Mesodermal cell (in vitro differentiated cells): ENCODE data around the gene C12orf42.

Experiments
- H3K27ac ChIP-seq: 2 replicates; pipeline ENCODE4 v1.7.0; 2013; ENCODE audit warnings: mild to moderate bottlenecking, low read depth, low read length, moderate library complexity; ENCODE audit not compliant: severe bottlenecking
- H3K36me3 ChIP-seq: 2 replicates; pipeline ENCODE4 v1.7.1; 2013; ENCODE audit warnings: mild to moderate bottlenecking, low read length, moderate library complexity; ENCODE audit not compliant: control insufficient read depth, insufficient read depth
- H3K4me1 ChIP-seq: one replicate; pipeline ENCODE4 v1.7.1; 2013; ENCODE audit warnings: mild to moderate bottlenecking, low read length; ENCODE audit not compliant: insufficient read depth, control insufficient read depth, poor library complexity, severe bottlenecking
- H3K4me3 ChIP-seq: 2 replicates; pipeline ENCODE4 v1.7.0; 2013; ENCODE audit warnings: low read length, control low read depth, mild to moderate bottlenecking; ENCODE audit not compliant: insufficient read depth, poor library complexity, severe bottlenecking; ENCODE audit errors: extremely low read depth
- H3K9me3 ChIP-seq: 2 replicates; pipeline ENCODE4 v1.7.1; 2013; ENCODE audit warnings: mild to moderate bottlenecking, low read length, moderate library complexity; ENCODE audit not compliant: control insufficient read depth
- WGBS, 2 experiments: methylation state at CpG; one replicate each; pipeline ENCODE4 v1.1.5; 2013; ENCODE audit warnings: missing lambda C conversion rate in 2 of 2; ENCODE audit not compliant: insufficient coverage in 2 of 2; 5-methylcytosine and 5-hydroxymethylcytosine counted together

The C12orf42 gene

DNA sequence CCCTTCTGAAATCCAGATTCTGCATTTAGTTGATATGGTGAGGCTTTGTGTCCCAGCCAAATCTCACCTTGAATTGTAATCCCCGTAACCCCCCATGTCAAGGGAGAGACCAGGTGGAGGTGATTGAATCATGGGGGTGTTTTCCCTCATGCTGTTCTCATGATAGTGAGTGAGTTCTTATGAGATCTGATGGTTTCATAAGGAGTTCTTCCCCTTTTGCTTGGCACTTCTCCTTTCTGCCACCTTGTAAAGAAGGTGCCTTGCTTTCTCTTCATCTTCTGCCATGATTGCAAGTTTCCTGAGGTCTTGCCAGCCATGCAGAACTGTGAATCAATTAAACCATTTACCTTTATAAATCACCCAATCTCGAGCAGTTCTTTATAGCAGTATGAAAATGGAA is 23.1 kb upstream of the C12orf42 start:
- no peaks in the 10 kb centered on the region for H3K9me3 ChIP-seq
- H3K36me3 ChIP-seq, result no peaks in the 10 kb centered on the region
- no peak overlapping the region for H3K4me3 ChIP-seq
- no peaks in the 10 kb centered on the region for H3K4me1 ChIP-seq
- whole genome bisulfite sequencing, 2 experiments, result no CpG with 5 or more reads among the region's 2 CpGs
- H3K27ac ChIP-seq, result no peak overlapping the region

- H3K36me3 ChIP-seq, result no peaks in the 10 kb centered on the region
- WGBS, 2 experiments, result 100% methylated on average over 1 of the region's 3 CpGs
- no peaks in the 10 kb centered on the region for H3K4me1 ChIP-seq
- H3K4me3 ChIP-seq, result no peak overlapping the region
- H3K9me3 ChIP-seq, result no peaks in the 10 kb centered on the region
- H3K27ac ChIP-seq, result no peak overlapping the region
These were observed 21.4 kb upstream of the C12orf42 start for GRCh38 chr12:103517161-103517560.

DNA sequence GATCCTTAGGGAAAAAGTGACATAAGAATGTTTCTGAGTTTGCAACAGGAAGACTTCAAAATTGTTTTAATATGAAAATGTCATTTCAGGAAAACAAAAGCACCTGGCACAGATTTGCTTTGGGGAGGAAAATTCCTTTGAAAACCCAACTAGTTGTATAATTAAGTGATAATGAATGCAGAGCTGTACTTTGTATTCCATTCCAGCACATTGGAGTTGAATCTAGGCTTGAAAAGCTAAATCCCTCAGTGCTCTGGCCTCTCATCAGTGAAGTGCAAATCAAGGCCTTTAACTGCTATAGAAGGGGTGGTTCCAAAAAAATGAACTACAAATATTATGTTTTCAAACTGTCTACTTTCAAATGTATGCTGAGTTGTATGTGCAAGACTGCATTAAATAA is 19.6 kb upstream of the C12orf42 start:
- no peaks in the 10 kb centered on the region for H3K4me1 ChIP-seq
- no peaks in the 10 kb centered on the region for H3K9me3 ChIP-seq
- no peaks in the 10 kb centered on the region for H3K36me3 ChIP-seq
- H3K4me3 ChIP-seq, result no peak overlapping the region
- no peak overlapping the region for H3K27ac ChIP-seq

DNA sequence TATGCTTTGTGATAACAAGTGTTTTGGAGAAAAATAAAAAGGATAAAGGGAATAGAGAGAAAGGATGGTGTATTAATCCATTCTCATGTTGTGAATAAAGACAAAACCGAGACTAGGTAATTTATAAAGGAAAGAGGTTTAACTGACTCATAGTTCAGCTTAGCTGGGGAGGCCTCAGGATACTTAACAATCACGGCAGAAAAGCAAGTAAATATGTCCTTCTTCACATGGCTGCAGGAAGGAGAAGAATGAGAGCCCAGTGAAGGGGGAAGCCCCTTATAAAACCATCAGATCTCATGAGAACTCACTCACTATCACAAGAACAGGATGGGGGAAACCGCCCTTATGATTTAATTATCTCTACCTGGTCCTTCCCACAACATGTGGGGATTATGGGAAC is 18.1 kb upstream of the C12orf42 start:
- 80 to 82% methylated on average over 1 of the region's 3 CpGs for WGBS, 2 experiments
- Histone ChIP-seq H3K4me3 (no peak overlapping the region), H3K9me3 (no peaks in the 10 kb centered on the region), H3K36me3 (no peaks in the 10 kb centered on the region), H3K27ac (no peak overlapping the region), H3K4me1 (no peaks in the 10 kb centered on the region)

DNA sequence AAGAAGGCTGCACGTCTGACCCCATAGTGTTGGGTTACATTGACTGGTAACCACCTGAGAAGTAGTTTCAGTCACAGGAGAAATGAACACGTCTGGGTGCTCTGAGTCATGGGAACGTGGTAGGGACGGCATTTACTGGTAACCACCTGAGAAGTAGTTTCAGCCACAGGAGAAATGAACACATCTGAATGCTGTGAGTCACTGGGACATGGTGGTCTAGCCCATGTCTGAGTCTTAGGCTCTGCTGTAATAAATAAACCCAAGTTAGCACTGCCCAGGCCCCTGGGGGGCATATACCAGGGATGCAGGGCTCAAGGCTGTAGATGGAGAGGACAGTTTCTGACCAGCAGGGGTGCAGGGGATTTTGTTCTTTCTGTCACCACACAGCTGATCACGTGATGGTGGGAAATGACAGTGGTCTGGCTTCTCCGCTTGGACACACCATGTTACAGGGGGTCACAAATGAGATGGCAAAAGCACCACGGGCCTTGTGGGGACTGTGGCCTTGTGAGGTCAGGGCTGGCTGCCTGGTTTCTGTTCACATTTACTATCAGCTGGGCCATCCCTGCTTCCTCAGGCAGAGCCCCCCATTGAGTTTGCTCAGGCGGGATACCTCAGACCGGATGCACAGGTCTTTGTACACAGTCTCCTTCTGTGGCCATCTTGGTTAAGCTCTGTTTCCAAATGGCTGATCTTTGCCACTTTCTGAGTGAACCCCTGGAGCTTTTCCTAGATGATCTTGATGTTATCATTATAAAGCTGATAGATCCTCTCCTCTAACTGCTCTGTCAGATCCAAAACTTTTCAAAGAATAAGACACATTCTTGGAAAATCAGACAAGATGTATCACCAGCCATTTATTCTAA is 9.8 kb upstream of the C12orf42 start:
- Histone ChIP-seq H3K4me3 (no peak overlapping the region), H3K36me3 (no peaks in the 10 kb centered on the region), H3K4me1 (no peaks in the 10 kb centered on the region), H3K27ac (no peak overlapping the region), H3K9me3 (no peaks in the 10 kb centered on the region)
- WGBS, 2 experiments, result 89 to 92% methylated on average over 8 to 9 of the region's 9 CpGs

- 89 to 100% methylated on average over 2 to 7 of the region's 7 CpGs for WGBS, 2 experiments
- Histone ChIP-seq H3K27ac (no peak overlapping the region), H3K4me3 (no peak overlapping the region), H3K4me1 (no peaks in the 10 kb centered on the region), H3K9me3 (no peaks in the 10 kb centered on the region), H3K36me3 (no peaks in the 10 kb centered on the region)
These were observed 8.8 kb upstream of the C12orf42 start for GRCh38 chr12:103504606-103505005.

- no peaks in the 10 kb centered on the region for H3K4me1 ChIP-seq
- no peak overlapping the region for H3K27ac ChIP-seq
- no peak overlapping the region for H3K4me3 ChIP-seq
- 80 to 87% methylated on average over 10 to 13 of the region's 14 CpGs for WGBS, 2 experiments
- no peaks in the 10 kb centered on the region for H3K36me3 ChIP-seq
- no peaks in the 10 kb centered on the region for H3K9me3 ChIP-seq
These were observed 8.0 kb upstream of the C12orf42 start for GRCh38 chr12:103503546-103504480.

GRCh38 chr12:103501447-103501846 is 5.7 kb upstream of the C12orf42 start:
- Histone ChIP-seq H3K36me3 (no peaks in the 10 kb centered on the region), H3K4me1 (no peaks in the 10 kb centered on the region), H3K4me3 (no peak overlapping the region), H3K27ac (no peak overlapping the region), H3K9me3 (no peaks in the 10 kb centered on the region)
- 100% methylated on average over 5 of the region's 5 CpGs for WGBS, 2 experiments

GRCh38 chr12:103499571-103499970 is 3.8 kb upstream of the C12orf42 start:
- Histone ChIP-seq H3K27ac (no peak overlapping the region), H3K9me3 (no peaks in the 10 kb centered on the region), H3K36me3 (no peaks in the 10 kb centered on the region), H3K4me3 (no peak overlapping the region), H3K4me1 (no peaks in the 10 kb centered on the region)

DNA sequence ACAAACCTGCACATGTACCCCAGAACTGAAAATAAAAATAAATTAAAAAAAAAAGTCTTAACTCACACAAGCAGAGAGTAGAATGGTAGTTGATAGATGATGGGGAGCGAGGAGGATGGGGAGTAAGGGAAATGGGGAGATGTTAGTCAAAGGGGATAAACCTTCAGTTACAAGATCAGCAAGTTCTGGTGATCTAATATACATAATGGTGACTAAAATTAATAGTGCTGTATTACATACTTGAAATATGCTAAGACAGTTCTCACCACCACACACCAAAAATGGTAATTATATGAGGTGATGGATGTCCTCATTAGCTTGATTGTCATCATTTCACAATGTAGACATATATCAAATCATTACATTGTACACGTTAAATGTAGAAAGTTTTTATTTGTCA is 3.2 kb upstream of the C12orf42 start:
- Histone ChIP-seq H3K27ac (no peak overlapping the region), H3K36me3 (no peaks in the 10 kb centered on the region), H3K9me3 (no peaks in the 10 kb centered on the region), H3K4me1 (no peaks in the 10 kb centered on the region), H3K4me3 (no peak overlapping the region)
- WGBS, 2 experiments, result no CpG with 5 or more reads among the region's 2 CpGs
